Measurements from ENCODE around the gene VPS18.

The VPS18 gene

DNA sequence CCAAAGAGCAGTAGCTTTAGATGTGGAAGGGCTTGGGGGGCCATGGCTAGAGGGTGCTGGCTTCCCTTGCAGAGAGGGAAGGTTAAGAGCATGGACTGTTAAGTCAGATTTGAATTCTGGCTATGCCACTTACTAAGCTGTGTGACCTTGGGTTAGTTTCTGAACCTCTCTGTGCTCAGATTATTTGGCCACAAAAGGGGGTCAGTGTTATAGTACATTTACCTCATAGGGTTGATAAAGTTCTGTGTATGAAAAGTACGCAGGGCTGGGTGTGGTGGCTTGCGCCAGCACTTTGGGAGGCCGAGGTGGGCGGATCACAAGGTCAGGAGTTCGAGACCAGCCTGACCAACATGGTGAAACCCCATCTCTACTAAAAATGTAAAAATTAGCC, 6.8 kb downstream of the VPS18 start:
- TF ChIP-seq, protein P1, sequence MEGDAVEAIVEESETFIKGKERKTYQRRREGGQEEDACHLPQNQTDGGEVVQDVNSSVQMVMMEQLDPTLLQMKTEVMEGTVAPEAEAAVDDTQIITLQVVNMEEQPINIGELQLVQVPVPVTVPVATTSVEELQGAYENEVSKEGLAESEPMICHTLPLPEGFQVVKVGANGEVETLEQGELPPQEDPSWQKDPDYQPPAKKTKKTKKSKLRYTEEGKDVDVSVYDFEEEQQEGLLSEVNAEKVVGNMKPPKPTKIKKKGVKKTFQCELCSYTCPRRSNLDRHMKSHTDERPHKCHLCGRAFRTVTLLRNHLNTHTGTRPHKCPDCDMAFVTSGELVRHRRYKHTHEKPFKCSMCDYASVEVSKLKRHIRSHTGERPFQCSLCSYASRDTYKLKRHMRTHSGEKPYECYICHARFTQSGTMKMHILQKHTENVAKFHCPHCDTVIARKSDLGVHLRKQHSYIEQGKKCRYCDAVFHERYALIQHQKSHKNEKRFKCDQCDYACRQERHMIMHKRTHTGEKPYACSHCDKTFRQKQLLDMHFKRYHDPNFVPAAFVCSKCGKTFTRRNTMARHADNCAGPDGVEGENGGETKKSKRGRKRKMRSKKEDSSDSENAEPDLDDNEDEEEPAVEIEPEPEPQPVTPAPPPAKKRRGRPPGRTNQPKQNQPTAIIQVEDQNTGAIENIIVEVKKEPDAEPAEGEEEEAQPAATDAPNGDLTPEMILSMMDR (IDR thresholded peaks at IDR 0.05; ENCODE audit: low read depth, low read length): no peak
- peaks cover 39% of the 10 kb centered on the region for H3K36me3 ChIP-seq
- no peaks in the 10 kb centered on the region for H3K27me3 ChIP-seq
- peaks cover 4% of the 10 kb centered on the region for H3K4me1 ChIP-seq
- DNase-seq: no peak
- no peaks in the 10 kb centered on the region for H3K9me3 ChIP-seq
- no peak overlapping the region for H3K4me3 ChIP-seq (ENCODE audit: low read depth, low read length)

DNA sequence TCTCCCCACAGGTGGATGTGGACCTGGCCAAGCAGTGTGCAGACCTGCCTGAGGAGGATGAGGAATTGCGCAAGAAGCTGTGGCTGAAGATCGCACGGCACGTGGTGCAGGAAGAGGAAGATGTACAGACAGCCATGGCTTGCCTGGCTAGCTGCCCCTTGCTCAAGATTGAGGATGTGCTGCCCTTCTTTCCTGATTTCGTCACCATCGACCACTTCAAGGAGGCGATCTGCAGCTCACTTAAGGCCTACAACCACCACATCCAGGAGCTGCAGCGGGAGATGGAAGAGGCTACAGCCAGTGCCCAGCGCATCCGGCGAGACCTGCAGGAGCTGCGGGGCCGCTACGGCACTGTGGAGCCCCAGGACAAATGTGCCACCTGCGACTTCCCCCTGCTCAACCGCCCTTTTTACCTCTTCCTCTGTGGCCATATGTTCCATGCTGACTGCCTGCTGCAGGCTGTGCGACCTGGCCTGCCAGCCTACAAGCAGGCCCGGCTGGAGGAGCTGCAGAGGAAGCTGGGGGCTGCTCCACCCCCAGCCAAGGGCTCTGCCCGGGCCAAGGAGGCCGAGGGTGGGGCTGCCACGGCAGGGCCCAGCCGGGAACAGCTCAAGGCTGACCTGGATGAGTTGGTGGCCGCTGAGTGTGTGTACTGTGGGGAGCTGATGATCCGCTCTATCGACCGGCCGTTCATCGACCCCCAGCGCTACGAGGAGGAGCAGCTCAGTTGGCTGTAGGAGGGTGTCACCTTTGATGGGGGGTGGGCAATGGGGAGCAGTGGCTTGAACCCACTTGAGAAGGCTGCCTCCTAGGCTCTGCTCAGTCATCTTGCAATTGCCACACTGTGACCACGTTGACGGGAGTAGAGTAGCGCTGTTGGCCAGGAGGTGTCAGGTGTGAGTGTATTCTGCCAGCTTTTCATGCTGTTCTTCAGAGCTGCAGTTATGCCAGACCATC, 8.6 kb downstream of the VPS18 start:
- no peaks in the 10 kb centered on the region for H3K27me3 ChIP-seq
- H3K4me3 ChIP-seq (ENCODE audit: low read depth, low read length): no peak overlapping the region
- peaks cover 39% of the 10 kb centered on the region for H3K36me3 ChIP-seq
- DNase-seq: no peak
- no peaks in the 10 kb centered on the region for H3K9me3 ChIP-seq
- peaks cover 9% of the 10 kb centered on the region for H3K4me1 ChIP-seq
- TF ChIP-seq, protein P1 (IDR thresholded peaks at IDR 0.05; ENCODE audit: low read depth, low read length): no peak; the same call in 1 of the 2 replicates

- H3K9me3 ChIP-seq: no peaks in the 10 kb centered on the region
- no peak for DNase-seq
- H3K4me1 ChIP-seq: peaks cover 9% of the 10 kb centered on the region
- TF ChIP-seq, protein P1 (IDR thresholded peaks at IDR 0.05; ENCODE audit: low read depth, low read length): no peak
- H3K36me3 ChIP-seq: peaks cover 34% of the 10 kb centered on the region
- no peak overlapping the region for H3K4me3 ChIP-seq (ENCODE audit: low read depth, low read length)
- no peaks in the 10 kb centered on the region for H3K27me3 ChIP-seq
Observed at GRCh38 chr15:40904552-40905201, 10.4 kb downstream of the VPS18 start.

GRCh38 chr15:40906091-40906990, 12.1 kb downstream of the VPS18 start:
- TF ChIP-seq, protein P1 (IDR thresholded peaks at IDR 0.05; ENCODE audit: low read depth, low read length): peak; percentile 78
- H3K4me3 ChIP-seq (ENCODE audit: low read depth, low read length): peak overlapping the region; percentile 63
- peak; percentile 97 for DNase-seq
- peaks cover 18% of the 10 kb centered on the region for H3K36me3 ChIP-seq
- H3K4me1 ChIP-seq: peaks cover 14% of the 10 kb centered on the region
- H3K9me3 ChIP-seq: no peaks in the 10 kb centered on the region
- no peaks in the 10 kb centered on the region for H3K27me3 ChIP-seq

DNA sequence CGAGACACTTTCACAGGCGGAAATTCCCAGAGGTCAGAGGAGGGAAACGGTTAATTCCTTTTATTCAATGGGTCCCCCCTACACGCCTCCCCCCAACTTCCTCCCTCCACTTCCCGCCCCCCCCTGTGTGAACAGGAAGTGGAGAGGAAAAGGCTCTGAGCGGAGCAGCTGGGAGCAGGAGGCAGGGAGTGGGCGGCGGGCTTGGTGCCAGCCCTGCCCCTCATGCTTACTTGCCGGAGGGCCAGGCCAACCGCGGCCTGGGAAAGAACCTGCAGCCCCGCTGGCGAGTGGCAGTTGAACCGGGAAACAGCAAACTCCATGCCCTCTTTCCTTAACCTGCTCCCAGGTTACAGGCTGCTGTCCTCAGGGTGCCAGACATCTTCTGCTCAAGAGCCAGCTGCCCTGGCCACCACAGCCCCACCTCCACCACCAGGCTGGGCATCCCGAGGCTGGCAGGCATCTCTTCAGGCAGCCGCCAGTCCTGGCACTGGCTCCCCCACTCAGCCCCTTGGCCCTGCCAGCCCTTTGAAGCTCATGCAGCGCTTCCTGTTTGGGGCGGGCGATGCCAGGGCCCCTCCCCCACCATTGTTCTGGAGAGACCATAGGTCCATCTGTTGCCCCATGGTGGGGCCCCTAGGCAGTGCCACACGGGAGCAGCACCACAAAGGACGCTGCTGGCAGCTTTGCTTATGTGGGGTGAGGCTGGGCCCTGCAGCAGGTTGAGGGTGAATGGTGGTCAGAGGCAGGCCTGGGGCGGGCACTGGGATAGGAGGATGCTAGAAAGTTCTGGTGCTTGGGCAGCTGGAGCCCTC, 12.9 kb downstream of the VPS18 start:
- peaks cover 18% of the 10 kb centered on the region for H3K36me3 ChIP-seq
- no peaks in the 10 kb centered on the region for H3K9me3 ChIP-seq
- peak overlapping the region; percentile 63 for H3K4me3 ChIP-seq (ENCODE audit: low read depth, low read length)
- peak; percentile 71 for DNase-seq
- peaks cover 14% of the 10 kb centered on the region for H3K4me1 ChIP-seq
- TF ChIP-seq, protein P1 (IDR thresholded peaks at IDR 0.05; ENCODE audit: low read depth, low read length): no peak
- H3K27me3 ChIP-seq: no peaks in the 10 kb centered on the region

Measured in BE2C (cell line).